AG04450 (cell line): ENCODE data around the gene GNAI1. TPM values are rescaled to one million over a fixed set of nuclear protein-coding genes. Genes with fewer than 3 reads are reported as not detected.
A peak's percentile ranks its signal among the peaks of the same experiment; 100 is the strongest.

Experiments
- CTCF ChIA-PET: fragments of 300-600, 350-600 bp; formaldehyde crosslinking; extraction: SDS; loops from one replicate; lab custom pipeline; 2022; ENCODE audit warnings: antibody characterized with exemption, inconsistent platforms; lab: Charles Lee
- POLR2A ChIA-PET: fragments of 350-600 bp; formaldehyde crosslinking; extraction: SDS; loops from one replicate; lab custom pipeline; 2021; ENCODE audit warnings: antibody characterized with exemption, inconsistent platforms; lab: Yijun Ruan, JAX
- DNase-seq: peaks from one replicate; pipeline ENCODE4 v3.0.0-alpha.2; 2011; ENCODE audit warnings: low read depth, low spot score
- H3K27ac ChIP-seq: one replicate; pipeline ENCODE4 v1.5.1; 2012; ENCODE audit warnings: low read depth, low read length, control low read depth
- H3K27me3 ChIP-seq: one replicate; pipeline ENCODE4 v1.6.0; 2012; ENCODE audit warnings: low read length; ENCODE audit not compliant: control insufficient read depth, insufficient read depth
- H3K4me3 ChIP-seq: 2 replicates; pipeline ENCODE4 v1.5.1; 2011; ENCODE audit warnings: mild to moderate bottlenecking, low read depth, low read length, control low read depth
- H3K9me3 ChIP-seq: 2 replicates; pipeline ENCODE4 v1.5.1; 2012; ENCODE audit warnings: low read length; ENCODE audit not compliant: control insufficient read depth, insufficient read depth
- CTCF ChIP-seq: IDR thresholded peaks from 2 replicates; pipeline ENCODE4 v1.5.1; 2011; ENCODE audit warnings: low read depth, low read length, control low read depth, inconsistent platforms
- polyA plus RNA-seq: library from polyadenylated mRNA; depleted of rRNA; stranded (reverse); fragments of >200 nt; gene quantifications from 2 replicates; pipeline ENCODE4 v1.2.3, GENCODE V29; 2011

GNAI1 gene
- polyA plus RNA-seq, 1 experiment = 56.2 TPM

GRCh38 chr7:80131675-80132435 lies 2.8 kb upstream of the GNAI1 start:
- ChIA-PET CTCF (interaction anchor here (0.7 to 3.9 kb wide), 3 partner anchors 262 to 624 kb away, joined by 3 to 45 read pairs (median 3); no protein-coding TSS in a partner anchor), POLR2A (no interaction called here)
- Histone ChIP-seq H3K27ac (no peak overlapping the region), H3K9me3 (no peaks in the 10 kb centered on the region; the same call in 1 of the 2 replicates), H3K4me3 (no peak overlapping the region), H3K27me3 (no peaks in the 10 kb centered on the region)
- no peak for DNase-seq
- TF ChIP-seq CTCF = no peak

- DNase-seq = no peak
- no peak overlapping the region for H3K4me3 ChIP-seq
- H3K27me3 ChIP-seq = no peaks in the 10 kb centered on the region
- TF ChIP-seq CTCF = no peak
- H3K27ac ChIP-seq = no peak overlapping the region
- no peaks in the 10 kb centered on the region; the same call in 1 of the 2 replicates for H3K9me3 ChIP-seq
- CTCF ChIA-PET = interaction anchor here (1.0 to 3.9 kb wide), 2 partner anchors 261 to 295 kb away, joined by 3 to 45 read pairs; no protein-coding TSS in a partner anchor
- POLR2A ChIA-PET = no interaction called here
These were observed 2.0 kb upstream of the GNAI1 start for GRCh38 chr7:80132594-80132993.

- peak overlapping the region; percentile 52 for H3K27ac ChIP-seq
- no peak for DNase-seq
- TF ChIP-seq CTCF = 0 out of 2 replicates have a peak, but pooled peaks have one; percentile 18
- ChIA-PET CTCF (interaction anchor here (0.6 to 3.9 kb wide), 26 partner anchors 12 to 1617 kb away, joined by 3 to 45 read pairs (median 4); no protein-coding TSS in a partner anchor), POLR2A (interaction anchor here (0.6 to 2.0 kb wide), 6 partner anchors 12 to 259 kb away, joined by 3 to 6 read pairs (median 4); no protein-coding TSS in a partner anchor)
- H3K9me3 ChIP-seq = no peaks in the 10 kb centered on the region; the same call in 1 of the 2 replicates
- no peak overlapping the region for H3K4me3 ChIP-seq
- H3K27me3 ChIP-seq = no peaks in the 10 kb centered on the region
These were observed 1.1 kb upstream of the GNAI1 start for GRCh38 chr7:80133361-80134114.

GRCh38 chr7:80134115-80134535 lies 506 bp upstream of the GNAI1 start:
- Histone ChIP-seq H3K27me3 (no peaks in the 10 kb centered on the region), H3K4me3 (peak overlapping the region; percentile 71), H3K9me3 (no peaks in the 10 kb centered on the region; the same call in 1 of the 2 replicates), H3K27ac (peak overlapping the region; percentile 52)
- TF ChIP-seq CTCF = no peak
- ChIA-PET POLR2A (interaction anchor here (0.6 to 2.0 kb wide), 7 partner anchors 12 to 258 kb away, joined by 3 to 6 read pairs (median 4); no protein-coding TSS in a partner anchor), CTCF (interaction anchor here (0.6 to 3.9 kb wide), 26 partner anchors 11 to 1618 kb away, joined by 3 to 45 read pairs (median 4); no protein-coding TSS in a partner anchor)
- peak; percentile 47 for DNase-seq
